GM06990 (cell line): Measurements from ENCODE around the gene TCF12.

ENCODE experiments used
- DNase-seq: peaks from one replicate; pipeline ENCODE4 v3.0.0-alpha.2; 2011; ENCODE audit not compliant: insufficient read length; ENCODE audit errors: extremely low read depth
- H3K27me3 ChIP-seq: replicated peaks from 2 replicates; pipeline ENCODE4 v1.6.0; 2011; ENCODE audit warnings: low read length; ENCODE audit not compliant: control insufficient read depth, insufficient read depth
- H3K36me3 ChIP-seq: 2 replicates; pipeline ENCODE4 v1.5.1; 2011; ENCODE audit warnings: low read length; ENCODE audit not compliant: control insufficient read depth, insufficient read depth
- H3K4me3 ChIP-seq: replicated peaks from 2 replicates; pipeline ENCODE4 v1.5.1; 2011; ENCODE audit warnings: low read depth, mild to moderate bottlenecking, control low read depth, low read length
- TF ChIP-seq, protein P1 (sequence below): IDR thresholded peaks from 2 replicates; pipeline ENCODE4 v1.5.1; 2011; ENCODE audit warnings: low read length, control low read depth, mild to moderate bottlenecking, inconsistent platforms; ENCODE audit not compliant: insufficient read depth, poor library complexity, severe bottlenecking

TCF12 gene

GRCh38 chr15:56942118-56942517 lies 23.7 kb downstream of the TCF12 start:
- Histone ChIP-seq H3K36me3 (no peaks in the 10 kb centered on the region), H3K4me3 (no peak overlapping the region), H3K27me3 (no peaks in the 10 kb centered on the region)
- no peak for DNase-seq
- TF ChIP-seq, protein P1, sequence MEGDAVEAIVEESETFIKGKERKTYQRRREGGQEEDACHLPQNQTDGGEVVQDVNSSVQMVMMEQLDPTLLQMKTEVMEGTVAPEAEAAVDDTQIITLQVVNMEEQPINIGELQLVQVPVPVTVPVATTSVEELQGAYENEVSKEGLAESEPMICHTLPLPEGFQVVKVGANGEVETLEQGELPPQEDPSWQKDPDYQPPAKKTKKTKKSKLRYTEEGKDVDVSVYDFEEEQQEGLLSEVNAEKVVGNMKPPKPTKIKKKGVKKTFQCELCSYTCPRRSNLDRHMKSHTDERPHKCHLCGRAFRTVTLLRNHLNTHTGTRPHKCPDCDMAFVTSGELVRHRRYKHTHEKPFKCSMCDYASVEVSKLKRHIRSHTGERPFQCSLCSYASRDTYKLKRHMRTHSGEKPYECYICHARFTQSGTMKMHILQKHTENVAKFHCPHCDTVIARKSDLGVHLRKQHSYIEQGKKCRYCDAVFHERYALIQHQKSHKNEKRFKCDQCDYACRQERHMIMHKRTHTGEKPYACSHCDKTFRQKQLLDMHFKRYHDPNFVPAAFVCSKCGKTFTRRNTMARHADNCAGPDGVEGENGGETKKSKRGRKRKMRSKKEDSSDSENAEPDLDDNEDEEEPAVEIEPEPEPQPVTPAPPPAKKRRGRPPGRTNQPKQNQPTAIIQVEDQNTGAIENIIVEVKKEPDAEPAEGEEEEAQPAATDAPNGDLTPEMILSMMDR: no peak

DNA sequence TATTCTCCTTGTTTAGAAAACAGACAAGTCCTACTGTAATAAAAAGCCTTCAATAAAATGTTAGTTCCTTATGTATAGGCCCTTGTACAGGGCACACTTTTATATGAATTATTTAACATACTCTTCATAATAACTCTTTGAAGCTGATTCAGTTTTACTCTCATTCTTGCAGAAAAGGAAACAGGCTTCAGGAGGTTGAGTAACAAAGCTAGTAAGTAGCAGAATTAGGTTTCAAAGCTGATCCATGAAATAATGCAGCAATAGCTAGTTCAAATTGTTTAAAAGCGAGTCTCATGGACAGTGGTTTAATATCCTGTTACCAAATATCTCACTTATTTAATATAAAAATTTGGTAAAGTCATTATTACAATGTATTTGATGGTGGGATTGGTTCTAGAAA lies 25.0 kb downstream of the TCF12 start:
- no peaks in the 10 kb centered on the region for H3K27me3 ChIP-seq
- no peaks in the 10 kb centered on the region for H3K36me3 ChIP-seq
- no peak for DNase-seq
- H3K4me3 ChIP-seq: no peak overlapping the region
- TF ChIP-seq, protein P1: no peak

GRCh38 chr15:56944485-56944884 lies 26.0 kb downstream of the TCF12 start:
- H3K27me3 ChIP-seq: no peaks in the 10 kb centered on the region
- H3K4me3 ChIP-seq: no peak overlapping the region
- no peak for DNase-seq
- H3K36me3 ChIP-seq: no peaks in the 10 kb centered on the region
- TF ChIP-seq, protein P1: no peak

- no peak overlapping the region for H3K4me3 ChIP-seq
- TF ChIP-seq, protein P1: no peak
- DNase-seq: no peak
- H3K36me3 ChIP-seq: no peaks in the 10 kb centered on the region
- no peaks in the 10 kb centered on the region for H3K27me3 ChIP-seq
Measured at GRCh38 chr15:56946150-56946549, 27.7 kb downstream of the TCF12 start.

GRCh38 chr15:56948000-56948763 lies 29.7 kb downstream of the TCF12 start:
- Histone ChIP-seq H3K27me3 (no peaks in the 10 kb centered on the region), H3K4me3 (no peak overlapping the region), H3K36me3 (no peaks in the 10 kb centered on the region)
- TF ChIP-seq, protein P1: no peak
- DNase-seq: no peak

GRCh38 chr15:56948764-56949101 lies 30.3 kb downstream of the TCF12 start:
- Histone ChIP-seq H3K36me3 (no peaks in the 10 kb centered on the region), H3K27me3 (no peaks in the 10 kb centered on the region), H3K4me3 (no peak overlapping the region)
- TF ChIP-seq, protein P1: no peak
- no peak for DNase-seq
